GM19463 (cell line): Measurements from ENCODE around the gene LTBR.

Experiments
- ATAC-seq: cut with Tn5 transposase; IDR thresholded peaks from one replicate; pipeline ENCODE4 v1.9.1; 2021; ENCODE audit warnings: mild to moderate bottlenecking, moderate library complexity; ENCODE audit not compliant: unreplicated experiment

Gene LTBR

DNA sequence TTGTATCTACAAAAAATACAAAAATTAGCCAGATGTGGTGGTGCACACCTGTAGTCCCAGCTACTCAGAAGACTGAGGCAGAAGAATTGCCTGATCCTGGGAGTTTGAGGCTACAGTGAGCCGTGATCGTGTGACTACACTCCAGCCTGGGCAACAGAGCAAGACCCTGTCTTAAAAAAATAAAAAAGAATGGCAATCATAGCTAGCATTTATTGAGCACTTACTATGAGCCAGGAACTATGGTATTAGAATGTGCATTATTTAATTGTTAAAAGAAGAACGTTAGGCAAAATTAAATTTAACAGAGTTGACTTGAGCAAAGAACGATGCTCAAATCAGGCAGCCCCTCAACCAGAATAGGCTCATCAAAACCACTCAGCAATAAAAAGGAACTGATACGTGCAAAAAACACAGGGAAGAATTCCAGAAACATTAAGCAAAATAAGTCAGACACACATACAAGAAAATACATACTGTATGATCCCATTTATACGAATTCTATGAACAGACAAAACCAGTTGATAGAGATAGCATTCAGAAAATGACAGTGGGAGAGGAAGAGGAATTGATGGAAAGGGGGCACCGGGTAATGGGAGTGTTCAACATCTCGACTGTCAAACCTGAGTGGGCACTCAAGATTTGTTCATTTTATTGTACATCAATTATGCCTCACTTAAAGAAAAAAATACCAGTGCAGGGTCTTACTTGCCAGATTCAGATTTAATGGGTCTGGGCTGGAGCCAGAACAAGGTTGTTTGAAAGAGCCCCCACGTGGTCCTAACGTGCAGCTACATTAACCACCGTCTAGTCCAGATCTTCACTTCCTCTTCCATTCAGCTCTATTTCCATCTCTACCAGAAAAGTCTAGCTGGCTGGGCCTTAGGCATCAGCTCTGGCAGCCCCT is 16.6 kb upstream of the LTBR start:
- ATAC-seq: peak; percentile 56

DNA sequence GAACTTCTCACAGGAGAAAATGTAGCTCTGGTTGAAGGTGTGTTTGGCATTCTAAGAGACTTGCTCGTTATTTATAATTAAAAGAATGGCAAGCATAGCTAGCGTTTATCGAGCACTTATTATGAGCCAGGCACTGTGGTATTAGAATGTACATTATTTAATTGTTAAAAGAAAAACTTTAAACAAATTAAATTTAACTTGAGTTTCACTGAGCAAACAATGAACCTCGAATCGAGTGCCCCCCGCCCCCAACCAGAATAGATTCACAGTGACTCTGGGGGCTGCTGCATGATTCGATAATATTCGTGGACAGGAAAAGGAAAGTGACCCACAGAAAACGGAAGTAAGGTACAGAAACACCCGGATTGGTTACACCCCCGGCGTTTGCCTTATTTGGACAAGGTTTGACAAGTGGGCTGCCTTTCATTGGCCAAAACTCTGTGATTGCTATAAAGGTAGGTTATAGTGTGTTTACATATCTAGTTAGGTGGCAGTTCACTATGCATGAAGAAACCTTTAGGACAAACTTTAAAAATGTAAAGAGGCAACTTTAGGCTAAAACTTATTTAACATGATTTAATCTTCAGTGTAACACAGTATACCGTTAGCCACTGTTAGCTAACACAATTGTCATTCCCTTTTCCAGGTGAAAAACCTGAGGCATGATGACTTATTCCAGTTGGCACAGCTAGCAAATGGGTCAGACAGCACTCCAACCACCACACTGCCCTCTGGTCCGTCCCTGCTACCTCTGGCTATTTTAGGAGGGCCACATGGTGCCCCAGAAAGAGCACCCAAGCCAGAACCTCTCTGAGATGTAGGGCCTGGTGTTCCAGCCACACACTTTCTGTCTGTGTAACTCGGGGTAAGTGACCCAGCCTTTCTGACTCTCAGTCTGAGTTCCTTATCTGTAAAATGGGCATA is 15.7 kb upstream of the LTBR start:
- no peak for ATAC-seq

- ATAC-seq: no peak
These were observed 14.9 kb upstream of the LTBR start for GRCh38 chr12:6368906-6369525.

- no peak for ATAC-seq
These were observed 13.9 kb upstream of the LTBR start for GRCh38 chr12:6369916-6370575.

DNA sequence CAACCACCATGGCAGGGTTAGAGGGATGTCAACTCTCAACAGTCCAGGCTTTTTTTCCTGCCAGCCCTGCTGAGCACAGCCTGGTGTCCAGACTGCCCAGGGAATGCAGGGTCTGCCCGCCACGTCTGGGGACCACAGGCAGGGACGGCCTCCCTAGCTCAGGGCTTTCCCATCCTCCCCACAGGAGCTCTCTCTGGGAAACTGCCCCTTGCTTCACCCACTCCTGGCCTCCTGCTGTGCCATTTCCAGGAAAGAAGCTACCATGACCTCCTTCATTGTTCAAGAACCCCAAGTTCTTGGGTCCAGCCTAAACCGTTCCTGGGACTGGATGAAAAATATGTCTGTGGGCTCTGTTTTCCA is 13.4 kb upstream of the LTBR start:
- no peak for ATAC-seq

DNA sequence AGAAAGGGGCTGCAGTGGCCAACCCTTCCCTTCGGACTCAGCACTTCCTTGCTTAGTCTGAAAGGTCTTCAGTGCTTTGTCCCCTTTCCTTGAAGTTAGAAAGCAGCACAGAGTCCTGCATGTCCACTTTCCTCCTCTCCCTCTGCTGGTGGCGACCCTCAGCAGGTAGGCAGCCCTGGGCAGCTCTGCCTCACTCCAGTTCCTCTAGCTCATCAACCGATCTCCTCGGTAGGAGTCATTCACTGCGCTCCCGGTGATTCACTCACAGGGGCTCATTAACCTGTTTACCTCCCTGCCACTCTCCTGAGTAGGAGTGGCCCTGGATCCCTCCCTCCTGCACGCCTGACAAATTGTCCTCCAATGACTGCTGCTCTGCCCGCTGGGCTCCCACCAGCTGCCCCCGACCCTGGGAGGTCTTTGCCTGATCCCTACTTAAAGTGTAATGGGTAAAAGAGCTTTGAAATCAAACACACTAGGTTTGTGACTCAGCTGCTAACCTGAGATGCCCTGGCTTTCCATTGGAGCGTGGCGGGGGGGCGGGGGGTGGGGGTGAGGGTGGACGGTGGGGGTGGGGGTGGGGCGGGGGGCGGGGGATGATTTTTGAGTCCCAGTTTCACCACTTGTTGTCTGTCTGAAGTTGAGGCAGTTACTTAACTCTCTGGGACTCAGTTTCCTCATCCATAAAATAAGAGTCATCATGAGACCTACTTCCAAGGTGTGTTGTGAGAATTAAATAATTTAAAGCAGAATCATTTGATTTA is 12.8 kb upstream of the LTBR start:
- no peak for ATAC-seq

DNA sequence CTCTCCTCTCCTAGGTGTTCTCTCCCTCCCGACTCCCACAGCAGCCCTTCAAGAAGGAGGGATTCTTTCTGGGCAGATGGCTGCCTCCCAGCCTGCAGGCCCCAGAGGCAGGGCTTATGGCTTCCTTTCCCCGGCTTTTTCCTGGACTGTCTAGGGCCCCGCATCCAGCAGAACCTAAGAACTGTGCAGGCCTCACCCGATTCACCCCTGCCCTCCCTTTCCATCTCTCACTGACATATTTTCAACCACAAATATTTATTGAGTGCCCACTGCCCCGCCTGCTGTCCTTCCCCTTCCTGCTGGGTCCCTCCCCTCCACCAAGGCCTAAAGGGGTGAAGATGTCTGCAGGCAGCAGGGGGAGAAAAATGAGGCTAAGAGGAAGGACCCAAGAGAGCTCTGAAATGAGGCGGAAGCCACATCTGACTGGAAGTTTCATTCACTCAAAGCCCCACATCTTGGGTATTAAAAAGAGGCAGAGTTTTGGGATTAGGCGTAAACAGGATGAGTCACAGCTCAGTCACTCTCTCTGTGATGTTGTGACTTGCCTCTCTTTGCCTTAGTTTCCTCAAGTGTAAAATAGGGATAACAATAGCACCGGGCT is 11.5 kb upstream of the LTBR start:
- no peak for ATAC-seq

GRCh38 chr12:6373022-6373787 is 10.8 kb upstream of the LTBR start:
- ATAC-seq: no peak

DNA sequence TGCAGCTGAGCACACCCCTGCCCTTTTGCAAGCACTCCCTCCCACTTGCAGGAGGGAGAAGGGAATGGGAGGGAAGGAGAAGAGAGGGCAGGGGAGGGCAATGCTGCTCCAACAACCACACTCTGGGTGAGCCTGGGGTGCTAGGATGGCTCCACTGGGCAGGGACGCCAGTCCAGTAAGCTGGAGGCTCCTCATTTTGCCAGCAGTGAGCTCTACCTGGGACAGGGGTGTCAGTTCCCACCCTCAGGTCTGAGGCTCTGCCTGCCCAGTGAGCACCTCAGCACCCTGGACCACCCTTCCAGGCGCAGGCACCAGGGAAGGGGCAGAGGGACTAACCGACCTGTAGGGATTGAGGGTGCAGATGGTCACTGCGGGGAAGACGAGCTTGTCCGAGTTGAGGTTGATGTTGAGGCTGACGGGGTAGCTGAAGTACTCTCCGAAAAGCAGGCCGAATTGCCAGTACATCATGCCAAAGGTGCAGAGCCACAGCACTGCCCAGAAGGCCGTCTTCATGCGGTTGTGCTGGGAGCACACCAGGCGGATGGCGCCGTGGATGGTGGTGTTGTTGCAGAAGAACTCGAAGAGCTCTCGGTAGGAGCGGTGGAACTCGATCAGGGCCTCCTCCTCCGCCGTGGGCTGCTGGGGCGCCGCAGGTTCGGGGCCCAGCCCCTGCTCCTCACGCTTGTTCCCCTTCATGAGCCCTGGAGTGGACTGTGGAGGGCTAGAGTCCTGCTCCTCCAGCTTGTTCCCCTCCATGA is 9.8 kb upstream of the LTBR start:
- no peak for ATAC-seq

- no peak for ATAC-seq
These were observed 9.2 kb upstream of the LTBR start for GRCh38 chr12:6374786-6375160.

DNA sequence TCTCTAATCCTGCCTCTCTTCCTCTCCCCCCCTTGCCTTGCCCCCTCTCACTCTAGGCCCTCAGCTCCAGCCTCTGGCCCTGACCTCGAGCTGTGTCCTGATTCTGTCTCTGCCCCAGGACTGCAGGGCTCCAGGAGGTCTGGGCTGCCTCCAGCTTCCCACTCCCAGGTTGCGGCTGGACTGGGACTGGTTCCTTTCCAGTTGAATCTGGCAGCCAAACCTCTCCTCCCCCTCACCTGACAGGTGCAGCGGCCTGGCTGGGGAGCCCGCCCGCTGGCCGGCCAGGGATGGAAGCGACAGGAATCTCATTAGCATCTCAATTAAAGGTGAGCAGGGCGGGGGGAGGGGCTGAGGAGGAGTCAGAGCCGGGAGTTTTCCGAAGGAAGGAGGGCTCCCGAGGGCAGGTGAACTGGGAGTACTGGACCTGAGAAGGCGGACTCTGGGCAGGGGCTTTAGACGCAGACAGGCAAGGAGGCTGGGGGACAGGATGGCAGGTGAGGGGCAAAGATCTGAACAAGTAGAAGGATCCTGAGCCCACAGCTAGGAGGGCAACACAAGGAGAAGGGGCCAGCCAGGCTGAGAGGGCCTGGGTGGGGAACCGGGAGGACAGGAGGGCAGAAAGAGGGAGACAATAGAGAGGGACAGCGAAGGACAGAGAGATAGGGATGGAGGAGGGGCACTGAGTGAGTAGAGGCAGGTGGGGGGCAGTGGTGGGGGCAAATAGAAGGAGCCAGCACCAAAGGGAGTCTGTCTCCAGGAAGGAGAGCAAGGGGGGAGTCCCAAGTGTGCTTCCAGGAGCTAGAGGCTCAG is 8.5 kb upstream of the LTBR start, which contains the start of gene SCNN1A:
SCNN1A (minus strand) TSS at position 295 of the 810 bp plus-strand sequence. CDS start 780 bp downstream, outside the sequence.
- ATAC-seq: no peak

GRCh38 chr12:6376079-6376869 is 7.7 kb upstream of the LTBR start:
- ATAC-seq: no peak

- ATAC-seq: no peak
These were observed 6.9 kb upstream of the LTBR start for GRCh38 chr12:6376870-6377666.

DNA sequence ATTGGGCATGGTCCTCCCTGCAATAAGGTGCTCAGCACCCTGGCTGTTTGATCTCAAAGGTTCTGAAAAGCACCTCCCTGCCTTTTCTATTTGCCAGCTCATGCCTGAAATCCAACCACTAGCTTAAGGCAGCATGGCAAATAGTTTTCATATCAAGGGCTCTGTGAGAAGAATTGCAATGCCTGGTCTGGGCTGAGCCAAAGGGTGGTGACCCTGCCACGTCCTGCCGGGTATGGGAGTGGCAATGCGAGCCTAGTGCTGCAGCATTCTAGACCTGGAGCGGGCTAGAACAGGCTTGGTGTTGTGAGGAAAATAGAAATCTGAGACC is 6.3 kb upstream of the LTBR start:
- no peak for ATAC-seq

GRCh38 chr12:6378709-6379472 is 5.1 kb upstream of the LTBR start:
- no peak for ATAC-seq
